ENCODE results near the gene C10orf88. TPM values are rescaled to one million over a fixed set of nuclear protein-coding genes. Genes with fewer than 3 reads are reported as not detected.

The C10orf88 gene
- total and polyA plus RNA-seq, 9 of the 15 experiments (the other 6 are each of a cell fraction or from before 2014, with no cell fraction given) = 2.5 to 9.6 (median 7.5) TPM

DNA sequence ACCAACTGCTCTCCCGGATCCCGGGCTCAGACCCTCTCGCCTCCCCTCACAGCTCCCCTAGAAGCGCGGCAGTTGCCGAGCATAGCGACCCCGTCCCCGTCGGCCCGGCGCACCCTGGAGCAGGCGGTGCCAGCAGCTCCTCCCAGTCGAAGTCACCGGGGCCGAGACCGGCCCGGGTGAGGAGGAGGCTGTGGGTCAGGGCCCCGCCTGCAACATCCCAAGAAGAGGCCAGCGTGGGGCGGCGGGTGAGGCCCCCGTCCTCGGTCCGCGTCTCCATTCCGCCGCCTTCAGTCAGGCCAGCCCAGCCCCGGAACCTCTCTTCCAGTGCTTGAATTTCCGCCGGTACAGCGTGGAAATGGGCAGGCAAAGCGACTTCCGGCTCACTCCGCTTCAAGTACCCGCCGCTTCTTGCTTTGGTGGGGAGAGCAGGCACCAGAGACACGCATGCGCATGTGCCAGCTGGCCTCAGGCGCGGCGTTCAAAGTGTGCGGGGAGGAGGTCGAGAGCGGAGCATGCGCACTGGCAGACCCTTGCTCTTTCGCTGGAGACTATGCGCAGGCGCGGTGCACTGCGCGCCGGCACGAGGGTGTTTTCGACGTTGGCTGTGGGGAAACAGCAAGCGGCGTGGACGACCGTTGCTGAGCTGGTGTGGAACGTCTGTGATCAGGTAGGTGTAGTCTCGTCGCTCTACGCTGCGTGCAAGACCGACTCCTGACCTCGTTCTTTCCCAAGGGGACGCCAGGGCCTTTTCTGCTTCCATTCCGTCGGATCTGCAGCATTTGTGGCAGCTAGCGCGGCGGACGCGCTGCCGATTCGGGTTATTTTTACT is at the start of gene C10orf88 (continued):
- TF ChIP-seq, protein P1, sequence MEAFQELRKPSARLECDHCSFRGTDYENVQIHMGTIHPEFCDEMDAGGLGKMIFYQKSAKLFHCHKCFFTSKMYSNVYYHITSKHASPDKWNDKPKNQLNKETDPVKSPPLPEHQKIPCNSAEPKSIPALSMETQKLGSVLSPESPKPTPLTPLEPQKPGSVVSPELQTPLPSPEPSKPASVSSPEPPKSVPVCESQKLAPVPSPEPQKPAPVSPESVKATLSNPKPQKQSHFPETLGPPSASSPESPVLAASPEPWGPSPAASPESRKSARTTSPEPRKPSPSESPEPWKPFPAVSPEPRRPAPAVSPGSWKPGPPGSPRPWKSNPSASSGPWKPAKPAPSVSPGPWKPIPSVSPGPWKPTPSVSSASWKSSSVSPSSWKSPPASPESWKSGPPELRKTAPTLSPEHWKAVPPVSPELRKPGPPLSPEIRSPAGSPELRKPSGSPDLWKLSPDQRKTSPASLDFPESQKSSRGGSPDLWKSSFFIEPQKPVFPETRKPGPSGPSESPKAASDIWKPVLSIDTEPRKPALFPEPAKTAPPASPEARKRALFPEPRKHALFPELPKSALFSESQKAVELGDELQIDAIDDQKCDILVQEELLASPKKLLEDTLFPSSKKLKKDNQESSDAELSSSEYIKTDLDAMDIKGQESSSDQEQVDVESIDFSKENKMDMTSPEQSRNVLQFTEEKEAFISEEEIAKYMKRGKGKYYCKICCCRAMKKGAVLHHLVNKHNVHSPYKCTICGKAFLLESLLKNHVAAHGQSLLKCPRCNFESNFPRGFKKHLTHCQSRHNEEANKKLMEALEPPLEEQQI (IDR thresholded peaks at IDR 0.05) = peak; percentile 59; the same call in 1 of the 2 replicates
- TF ChIP-seq ZNF785 (CRISPR knock-in tag; IDR thresholded peaks at IDR 0.05) (no peak), TEAD4 (IDR thresholded peaks at IDR 0.05; ENCODE audit: low read length) (peak; percentile 29; the same call in 1 of the 2 replicates), TEAD4 (CRISPR knock-in tag; IDR thresholded peaks at IDR 0.05; ENCODE audit: borderline replicate concordance) (no peak), ZNF717 (CRISPR knock-in tag; IDR thresholded peaks at IDR 0.05) (no peak), EP300 (IDR thresholded peaks at IDR 0.05; ENCODE audit: low read length) (peak; percentile 18; the same call in 1 of the 2 replicates), ATF1 (CRISPR knock-in tag; IDR thresholded peaks at IDR 0.05) (no peak), ATF1 (tag; IDR thresholded peaks at IDR 0.05) (peak; percentile 59), RNF2 (IDR thresholded peaks at IDR 0.05) (peak; percentile 88), YY1 (IDR thresholded peaks at IDR 0.05; ENCODE audit: borderline replicate concordance in 1 of 3, control insufficient read depth in 1 of 3, extremely low read depth in 1 of 3, insufficient read depth in 3 of 3, insufficient read length in 1 of 3, insufficient replicate concordance in 2 of 3, low read depth in 1 of 3, low read length in 2 of 3) (peak in 2 of 3 experiments; percentile 52 to 66), ZNF316 (IDR thresholded peaks at IDR 0.05) (no peak), PTBP1 (IDR thresholded peaks at IDR 0.05; ENCODE audit: low read depth, low read length) (no peak), HLTF (IDR thresholded peaks at IDR 0.05) (0 out of 2 replicates have a peak, but pooled peaks have one; percentile 13), TBP (optimal IDR thresholded peaks at IDR 0.05; ENCODE audit: low read depth, low read length) (peak; percentile 61), ZBTB7A (IDR thresholded peaks at IDR 0.05; ENCODE audit: borderline replicate concordance, control insufficient read depth, low read depth, low read length) (no peak), RAD51 (IDR thresholded peaks at IDR 0.05; ENCODE audit: borderline replicate concordance, low read depth) (no peak)
- TF ChIP-seq, protein P2, sequence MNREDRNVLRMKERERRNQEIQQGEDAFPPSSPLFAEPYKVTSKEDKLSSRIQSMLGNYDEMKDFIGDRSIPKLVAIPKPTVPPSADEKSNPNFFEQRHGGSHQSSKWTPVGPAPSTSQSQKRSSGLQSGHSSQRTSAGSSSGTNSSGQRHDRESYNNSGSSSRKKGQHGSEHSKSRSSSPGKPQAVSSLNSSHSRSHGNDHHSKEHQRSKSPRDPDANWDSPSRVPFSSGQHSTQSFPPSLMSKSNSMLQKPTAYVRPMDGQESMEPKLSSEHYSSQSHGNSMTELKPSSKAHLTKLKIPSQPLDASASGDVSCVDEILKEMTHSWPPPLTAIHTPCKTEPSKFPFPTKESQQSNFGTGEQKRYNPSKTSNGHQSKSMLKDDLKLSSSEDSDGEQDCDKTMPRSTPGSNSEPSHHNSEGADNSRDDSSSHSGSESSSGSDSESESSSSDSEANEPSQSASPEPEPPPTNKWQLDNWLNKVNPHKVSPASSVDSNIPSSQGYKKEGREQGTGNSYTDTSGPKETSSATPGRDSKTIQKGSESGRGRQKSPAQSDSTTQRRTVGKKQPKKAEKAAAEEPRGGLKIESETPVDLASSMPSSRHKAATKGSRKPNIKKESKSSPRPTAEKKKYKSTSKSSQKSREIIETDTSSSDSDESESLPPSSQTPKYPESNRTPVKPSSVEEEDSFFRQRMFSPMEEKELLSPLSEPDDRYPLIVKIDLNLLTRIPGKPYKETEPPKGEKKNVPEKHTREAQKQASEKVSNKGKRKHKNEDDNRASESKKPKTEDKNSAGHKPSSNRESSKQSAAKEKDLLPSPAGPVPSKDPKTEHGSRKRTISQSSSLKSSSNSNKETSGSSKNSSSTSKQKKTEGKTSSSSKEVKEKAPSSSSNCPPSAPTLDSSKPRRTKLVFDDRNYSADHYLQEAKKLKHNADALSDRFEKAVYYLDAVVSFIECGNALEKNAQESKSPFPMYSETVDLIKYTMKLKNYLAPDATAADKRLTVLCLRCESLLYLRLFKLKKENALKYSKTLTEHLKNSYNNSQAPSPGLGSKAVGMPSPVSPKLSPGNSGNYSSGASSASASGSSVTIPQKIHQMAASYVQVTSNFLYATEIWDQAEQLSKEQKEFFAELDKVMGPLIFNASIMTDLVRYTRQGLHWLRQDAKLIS (CRISPR knock-in tag; IDR thresholded peaks at IDR 0.05) = peak; percentile 89; the same call in 1 of the 2 replicates
